AG09319 (cell line): ENCODE data around the gene PGPEP1.
A peak's percentile ranks its signal among the peaks of the same experiment; 100 is the strongest.
"Not testable (repeated sequence)": the region's sequence is repeated elsewhere in the genome, so short reads cannot be mapped to it uniquely, and the experiment has no call there.

Experiments used
- DNase-seq: peaks from one replicate; pipeline ENCODE4 v3.0.0-alpha.2; 2010; ENCODE audit warnings: low read depth; ENCODE audit errors: extremely low read depth
- TF ChIP-seq, protein P1 (sequence below): IDR thresholded peaks from 2 replicates; pipeline ENCODE4 v1.5.1; 2011; ENCODE audit warnings: low read depth, mild to moderate bottlenecking, inconsistent platforms, low read length, moderate library complexity

PGPEP1 gene

DNA sequence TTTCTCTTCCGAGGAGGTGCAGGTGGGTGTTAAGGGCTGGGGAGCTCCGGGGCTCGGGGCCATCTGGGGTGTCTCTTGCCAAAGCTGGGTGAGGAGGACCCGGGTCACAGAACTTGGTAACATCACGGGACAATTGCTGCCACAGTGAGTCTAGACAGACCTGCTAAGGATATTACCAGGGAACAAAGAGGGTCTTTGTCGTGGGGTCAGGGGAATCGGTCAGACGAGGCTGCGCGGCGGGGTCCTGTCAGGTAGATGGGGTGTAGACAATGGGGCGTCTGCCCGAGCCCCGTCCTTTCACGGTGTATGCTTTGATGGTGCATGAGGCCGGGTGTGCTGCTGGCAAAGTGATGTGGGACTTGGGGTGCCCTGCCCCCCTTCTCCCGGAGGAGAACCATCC is 7.8 kb downstream of the PGPEP1 start:
- TF ChIP-seq, protein P1, sequence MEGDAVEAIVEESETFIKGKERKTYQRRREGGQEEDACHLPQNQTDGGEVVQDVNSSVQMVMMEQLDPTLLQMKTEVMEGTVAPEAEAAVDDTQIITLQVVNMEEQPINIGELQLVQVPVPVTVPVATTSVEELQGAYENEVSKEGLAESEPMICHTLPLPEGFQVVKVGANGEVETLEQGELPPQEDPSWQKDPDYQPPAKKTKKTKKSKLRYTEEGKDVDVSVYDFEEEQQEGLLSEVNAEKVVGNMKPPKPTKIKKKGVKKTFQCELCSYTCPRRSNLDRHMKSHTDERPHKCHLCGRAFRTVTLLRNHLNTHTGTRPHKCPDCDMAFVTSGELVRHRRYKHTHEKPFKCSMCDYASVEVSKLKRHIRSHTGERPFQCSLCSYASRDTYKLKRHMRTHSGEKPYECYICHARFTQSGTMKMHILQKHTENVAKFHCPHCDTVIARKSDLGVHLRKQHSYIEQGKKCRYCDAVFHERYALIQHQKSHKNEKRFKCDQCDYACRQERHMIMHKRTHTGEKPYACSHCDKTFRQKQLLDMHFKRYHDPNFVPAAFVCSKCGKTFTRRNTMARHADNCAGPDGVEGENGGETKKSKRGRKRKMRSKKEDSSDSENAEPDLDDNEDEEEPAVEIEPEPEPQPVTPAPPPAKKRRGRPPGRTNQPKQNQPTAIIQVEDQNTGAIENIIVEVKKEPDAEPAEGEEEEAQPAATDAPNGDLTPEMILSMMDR, result no peak
- no peak for DNase-seq

DNA sequence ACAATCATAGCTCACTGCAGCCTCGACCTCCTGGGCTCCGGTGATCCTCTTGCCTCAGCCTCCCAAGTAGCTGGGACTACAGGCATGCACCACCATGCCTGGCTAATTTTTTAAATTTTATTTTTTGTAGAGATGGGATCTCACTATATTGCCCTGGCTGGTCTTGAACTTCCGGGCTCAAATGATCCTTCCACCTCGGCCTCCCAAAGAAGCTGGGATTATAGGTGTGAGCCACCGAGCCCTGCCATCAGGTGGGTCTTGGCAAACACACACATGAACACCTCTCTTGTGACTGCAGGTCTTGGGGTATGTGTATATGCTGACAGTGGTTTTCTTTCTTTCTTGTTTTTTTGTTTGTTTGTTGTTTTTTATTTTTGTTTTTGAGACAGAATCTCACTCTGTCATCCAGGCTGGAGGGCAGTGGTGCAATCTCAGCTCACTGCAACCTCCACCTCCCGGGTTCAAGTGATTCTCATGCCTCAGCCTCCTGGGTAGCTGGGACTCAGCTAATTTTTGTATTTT is 8.5 kb downstream of the PGPEP1 start:
- not testable (repeated sequence) for DNase-seq

DNA sequence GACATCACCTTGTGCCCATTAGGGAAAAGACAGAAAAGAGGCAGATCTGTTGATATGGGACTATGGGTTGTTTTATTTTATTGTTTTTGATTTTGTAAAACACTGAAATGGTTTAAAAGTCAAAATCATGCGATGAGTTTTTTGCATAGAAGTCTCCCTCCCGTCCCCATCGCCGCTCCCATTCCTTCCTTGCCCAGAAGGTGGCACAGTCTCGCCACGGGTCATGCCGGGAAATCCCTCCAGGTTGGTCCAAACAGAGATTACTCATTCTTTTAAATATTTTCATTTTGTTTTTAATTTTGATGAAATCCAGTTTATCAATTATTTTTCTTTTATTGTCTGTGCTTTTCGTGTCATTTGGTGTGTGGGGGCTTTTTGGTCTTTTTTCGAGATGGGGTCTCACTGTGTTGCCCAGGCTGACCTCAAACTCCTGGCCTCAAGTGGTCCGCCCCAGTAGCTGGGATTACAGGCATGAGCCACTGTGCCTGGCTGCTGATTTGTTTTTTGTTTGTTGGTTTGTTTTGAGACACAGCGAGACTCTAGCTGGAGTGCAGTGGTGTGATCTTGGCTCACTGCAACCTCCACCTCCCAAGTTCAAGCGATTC is 9.2 kb downstream of the PGPEP1 start:
- no peak for DNase-seq
- TF ChIP-seq, protein P1, result peak; percentile 92

DNA sequence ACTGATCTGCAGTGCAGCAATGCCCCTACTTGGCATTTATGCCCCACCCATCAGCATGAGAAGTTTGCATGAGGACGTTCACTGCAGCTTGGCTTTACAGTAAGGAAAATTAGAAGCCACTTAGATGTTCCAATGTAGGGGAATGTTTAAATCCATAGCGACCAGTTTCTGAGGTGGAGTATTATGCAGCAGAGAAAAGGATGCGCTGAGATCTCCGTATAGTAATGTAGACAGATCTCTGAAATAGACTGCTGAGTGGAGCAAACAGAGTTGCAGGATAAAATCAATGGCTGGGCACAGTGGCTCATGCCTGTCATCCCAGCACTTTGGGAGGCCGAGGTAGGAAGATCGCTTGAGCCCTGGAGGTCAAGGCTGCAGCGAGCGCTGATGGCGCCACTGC is 10.1 kb downstream of the PGPEP1 start:
- TF ChIP-seq, protein P1, result no peak

DNA sequence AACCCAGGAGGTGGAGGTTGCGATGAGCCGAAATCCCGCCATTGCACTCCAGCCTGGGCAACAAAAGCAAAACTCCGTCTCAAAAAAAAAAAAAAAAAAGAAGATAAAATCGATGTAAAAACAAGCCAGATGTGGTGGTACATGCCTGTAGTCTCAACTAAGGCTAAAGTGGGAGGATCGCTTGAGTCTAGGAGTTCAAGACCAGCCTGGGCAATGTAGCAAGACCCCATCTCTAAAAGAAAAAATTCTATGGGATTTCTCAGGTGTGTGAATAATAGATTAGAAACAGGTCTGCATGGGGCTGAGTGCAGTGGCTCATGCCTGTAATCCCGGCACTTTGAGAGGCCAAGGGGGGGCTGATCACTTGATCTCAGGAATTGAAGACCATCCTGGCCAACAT is 11.1 kb downstream of the PGPEP1 start:
- TF ChIP-seq, protein P1, result no peak
- no peak for DNase-seq

More for the DNA sequence above, 10.1 kb downstream of the PGPEP1 start:
- DNase-seq, result no peak

DNA sequence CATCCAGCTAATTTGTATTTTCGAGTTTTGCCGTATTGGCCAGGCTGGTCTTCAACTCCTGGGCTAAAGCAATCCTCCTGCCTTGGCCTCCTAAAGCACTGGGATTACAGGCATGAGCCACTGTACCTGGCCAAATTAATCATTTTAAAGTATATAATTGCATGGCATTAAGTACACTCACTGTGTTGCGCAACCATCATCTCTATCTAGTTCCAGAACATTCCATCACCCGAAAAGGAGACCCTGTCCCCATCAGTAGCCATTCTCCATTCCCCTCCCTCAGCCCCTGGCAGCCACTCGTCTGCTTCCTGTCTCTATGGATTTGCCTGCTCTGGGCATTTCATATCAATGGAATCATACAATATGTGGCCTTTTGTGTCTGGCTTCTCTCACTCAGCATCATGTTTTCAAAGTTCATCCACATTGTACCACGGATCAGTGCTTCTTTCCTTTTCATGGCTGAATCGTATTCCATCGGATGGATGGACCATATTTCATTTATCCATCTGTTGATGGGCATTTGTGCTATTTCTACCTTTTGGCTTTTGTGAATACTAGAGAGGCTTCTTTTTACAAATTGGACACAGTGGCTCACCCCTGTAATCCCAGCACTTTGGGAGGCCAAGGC is 13.1 kb downstream of the PGPEP1 start:
- TF ChIP-seq, protein P1, result no peak
- no peak for DNase-seq

DNA sequence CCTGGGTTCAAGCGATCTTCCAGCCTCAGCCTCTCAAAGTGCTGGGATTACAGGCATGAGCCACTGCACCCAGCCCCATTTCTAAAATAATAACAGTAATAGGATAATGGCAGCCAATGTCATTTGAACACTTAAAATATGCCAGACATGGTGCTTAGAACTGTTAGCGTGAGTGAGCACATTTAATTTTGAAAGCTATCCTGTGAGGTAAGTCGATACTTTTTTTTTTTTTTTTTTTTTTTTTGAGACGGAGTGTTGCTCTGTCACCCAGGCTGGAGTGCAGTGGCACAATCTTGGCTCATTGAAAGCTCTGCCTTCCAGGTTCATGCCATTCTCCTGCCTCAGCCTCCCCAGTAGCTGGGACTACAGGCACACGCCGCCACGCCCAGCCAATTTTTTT is 14.3 kb downstream of the PGPEP1 start:
- not testable (repeated sequence) for DNase-seq

DNA sequence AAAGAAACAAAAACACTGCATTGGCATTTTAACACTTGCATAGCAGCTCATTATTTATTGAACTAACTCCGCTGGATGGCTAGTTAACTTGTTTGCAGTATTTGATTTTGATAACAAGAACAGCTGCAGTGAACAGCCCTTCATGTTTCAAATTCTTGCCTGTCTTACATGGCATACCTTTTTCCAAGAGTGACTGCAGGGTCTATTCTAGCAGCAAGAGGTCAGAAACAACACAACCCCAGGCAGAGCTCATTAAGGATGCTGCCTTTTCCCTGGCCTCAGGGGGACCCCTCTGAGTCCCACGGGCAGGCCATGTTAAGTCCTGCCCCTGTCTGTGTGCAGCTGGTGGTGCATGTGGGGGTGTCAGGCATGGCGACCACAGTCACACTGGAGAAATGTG is 16.6 kb downstream of the PGPEP1 start:
- TF ChIP-seq, protein P1, result no peak
- no peak for DNase-seq
